Breast epithelium (tissue), 3 donors: ENCODE results near the gene PRXL2B.

Experiments
- POLR2A ChIP-seq: fragments of 450-650 bp; IDR thresholded peaks from one replicate; pipeline ENCODE4 v1.6.1; 2016; ENCODE audit warnings: antibody characterized with exemption, mild to moderate bottlenecking, moderate library complexity
- TF ChIP-seq, protein P1 (sequence below), 3 donors: fragments of 450-650 bp; IDR thresholded peaks; one replicate each; pipeline ENCODE4 v1.5.1; 2016 to 2017; ENCODE audit warnings: antibody characterized with exemption in 3 of 3, mild to moderate bottlenecking in 3 of 3, moderate library complexity in 3 of 3

DNA sequence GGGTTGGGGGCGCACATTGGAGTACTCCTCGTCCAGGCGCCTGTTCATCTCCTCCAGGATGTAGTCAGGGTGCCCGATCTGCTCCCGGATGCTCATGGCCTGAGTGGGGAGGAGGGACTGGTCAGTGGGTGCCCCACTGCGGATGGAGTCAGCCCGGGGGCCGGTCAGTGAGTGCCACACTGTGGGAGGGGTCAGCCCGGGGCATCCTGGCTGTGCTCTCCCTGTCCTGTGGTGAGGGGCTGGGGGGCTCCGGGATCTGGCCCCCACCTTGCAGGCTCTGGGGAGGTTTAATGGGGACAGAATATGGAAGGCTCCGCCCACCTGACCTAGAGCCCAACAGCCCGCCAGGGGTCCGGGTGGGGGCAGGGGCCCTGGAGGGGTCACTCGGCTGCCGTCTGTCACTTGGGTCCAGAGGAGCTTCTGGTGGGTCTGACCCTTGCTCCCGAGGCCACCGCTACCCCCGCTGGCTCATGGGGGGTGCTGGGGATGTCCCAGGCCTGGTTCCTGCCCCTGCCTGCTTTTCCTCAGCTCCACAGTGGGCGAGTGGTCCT lies 8.8 kb downstream of the PRXL2B start:
- TF ChIP-seq, protein P1, sequence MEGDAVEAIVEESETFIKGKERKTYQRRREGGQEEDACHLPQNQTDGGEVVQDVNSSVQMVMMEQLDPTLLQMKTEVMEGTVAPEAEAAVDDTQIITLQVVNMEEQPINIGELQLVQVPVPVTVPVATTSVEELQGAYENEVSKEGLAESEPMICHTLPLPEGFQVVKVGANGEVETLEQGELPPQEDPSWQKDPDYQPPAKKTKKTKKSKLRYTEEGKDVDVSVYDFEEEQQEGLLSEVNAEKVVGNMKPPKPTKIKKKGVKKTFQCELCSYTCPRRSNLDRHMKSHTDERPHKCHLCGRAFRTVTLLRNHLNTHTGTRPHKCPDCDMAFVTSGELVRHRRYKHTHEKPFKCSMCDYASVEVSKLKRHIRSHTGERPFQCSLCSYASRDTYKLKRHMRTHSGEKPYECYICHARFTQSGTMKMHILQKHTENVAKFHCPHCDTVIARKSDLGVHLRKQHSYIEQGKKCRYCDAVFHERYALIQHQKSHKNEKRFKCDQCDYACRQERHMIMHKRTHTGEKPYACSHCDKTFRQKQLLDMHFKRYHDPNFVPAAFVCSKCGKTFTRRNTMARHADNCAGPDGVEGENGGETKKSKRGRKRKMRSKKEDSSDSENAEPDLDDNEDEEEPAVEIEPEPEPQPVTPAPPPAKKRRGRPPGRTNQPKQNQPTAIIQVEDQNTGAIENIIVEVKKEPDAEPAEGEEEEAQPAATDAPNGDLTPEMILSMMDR (IDR thresholded peaks at IDR 0.05) = no peak
- no peak for TF ChIP-seq POLR2A
